Stomach smooth muscle (tissue), 2 donors: Measurements from ENCODE around the gene NEDD4L.

Source experiments
- H3K27ac ChIP-seq: one replicate; pipeline ENCODE4 v1.7.0; 2013; ENCODE audit warnings: mild to moderate bottlenecking, low read length, inconsistent platforms
- H3K27me3 ChIP-seq, 2 donors: one replicate each; pipeline ENCODE4 v1.7.0; 2013; ENCODE audit warnings: low read length in 2 of 2; ENCODE audit not compliant: insufficient read depth in 2 of 2, control insufficient read depth in 1 of 2
- H3K36me3 ChIP-seq, 2 donors: one replicate each; pipeline ENCODE4 v1.7.0; 2013; ENCODE audit warnings: low read length in 2 of 2; ENCODE audit not compliant: control insufficient read depth in 2 of 2, insufficient read depth in 2 of 2
- H3K4me1 ChIP-seq: one replicate; pipeline ENCODE4 v1.7.0; 2013; ENCODE audit warnings: low read length; ENCODE audit not compliant: control insufficient read depth, insufficient read depth
- H3K4me3 ChIP-seq, 2 donors: one replicate each; pipeline ENCODE4 v1.7.0; 2013; ENCODE audit warnings: low read length in 2 of 2
- H3K9ac ChIP-seq, 2 donors: one replicate each; pipeline ENCODE4 v1.7.0; 2013; ENCODE audit warnings: low read length in 2 of 2, mild to moderate bottlenecking in 1 of 2
- H3K9me3 ChIP-seq, 2 donors: one replicate each; pipeline ENCODE4 v1.7.0; 2013; ENCODE audit warnings: low read length in 2 of 2; ENCODE audit not compliant: control insufficient read depth in 2 of 2
- donor health status: healthy.
- donor health status: Pancreatic carcinoma.

Gene NEDD4L

DNA sequence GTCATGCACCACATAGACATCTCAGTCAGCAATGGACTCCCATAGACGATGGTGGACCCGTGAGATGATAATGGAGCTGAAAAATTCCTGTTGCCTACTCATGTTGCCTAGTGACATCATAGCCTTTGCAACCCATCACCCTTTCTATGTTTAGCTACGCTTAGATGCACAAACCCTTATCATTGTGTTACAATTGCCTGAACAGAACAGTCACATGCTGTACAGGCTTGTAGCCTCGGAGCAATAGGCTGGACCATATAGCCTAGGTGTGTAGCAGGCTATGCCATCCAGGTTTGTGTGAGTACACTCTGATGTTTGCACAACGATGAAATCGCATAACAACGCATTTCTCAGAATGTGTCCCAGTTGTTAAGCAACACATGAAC, 363.2 kb downstream of the NEDD4L start:
- Histone ChIP-seq H3K9me3 (no peaks in the 10 kb centered on the region), H3K4me1 (peaks cover 13% of the 10 kb centered on the region), H3K4me3 (no peak overlapping the region), H3K27ac (no peak overlapping the region), H3K9ac (no peak overlapping the region), H3K36me3 (no peaks in the 10 kb centered on the region), H3K27me3 (no peaks in the 10 kb centered on the region)

DNA sequence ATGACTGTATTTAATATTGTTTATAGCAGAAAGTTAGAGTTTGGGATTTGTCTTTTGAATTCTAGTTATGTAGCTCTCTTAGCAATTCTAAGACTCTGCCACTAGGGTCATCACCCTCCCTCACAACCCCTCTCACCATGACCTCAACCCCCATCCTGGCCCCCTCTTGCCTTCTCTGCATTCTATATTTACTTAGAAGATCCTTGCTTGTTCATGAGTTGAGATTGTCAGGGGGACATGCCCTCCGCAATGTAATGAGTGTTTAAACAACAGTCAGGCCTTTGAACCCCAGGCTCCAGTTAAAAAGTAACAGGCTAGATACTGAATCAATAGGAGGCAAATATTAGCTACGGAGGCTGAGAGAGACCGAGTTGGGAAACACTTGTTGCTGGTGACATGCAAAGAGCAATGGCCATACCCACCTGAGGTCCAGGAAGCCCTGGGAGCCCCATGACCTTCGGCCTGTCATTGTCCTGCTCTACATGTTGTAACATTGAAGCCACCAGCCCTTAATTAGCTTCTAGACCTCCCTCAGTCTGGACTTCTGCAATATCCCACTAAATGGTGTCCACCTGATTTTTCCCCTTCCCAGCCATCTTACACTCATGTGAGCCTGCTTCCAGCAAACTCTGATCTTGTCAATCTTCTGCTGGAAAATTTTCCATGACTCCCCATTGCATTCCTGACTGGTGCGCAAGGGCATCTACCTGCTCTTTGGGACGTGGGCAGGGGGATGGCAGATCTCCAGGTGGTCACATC, 363.8 kb downstream of the NEDD4L start:
- H3K4me1 ChIP-seq, result peaks cover 7% of the 10 kb centered on the region
- no peaks in the 10 kb centered on the region for H3K9me3 ChIP-seq
- H3K9ac ChIP-seq, result no peak overlapping the region
- no peak overlapping the region for H3K27ac ChIP-seq
- H3K27me3 ChIP-seq, result no peaks in the 10 kb centered on the region
- H3K4me3 ChIP-seq, result no peak overlapping the region
- no peaks in the 10 kb centered on the region for H3K36me3 ChIP-seq

DNA sequence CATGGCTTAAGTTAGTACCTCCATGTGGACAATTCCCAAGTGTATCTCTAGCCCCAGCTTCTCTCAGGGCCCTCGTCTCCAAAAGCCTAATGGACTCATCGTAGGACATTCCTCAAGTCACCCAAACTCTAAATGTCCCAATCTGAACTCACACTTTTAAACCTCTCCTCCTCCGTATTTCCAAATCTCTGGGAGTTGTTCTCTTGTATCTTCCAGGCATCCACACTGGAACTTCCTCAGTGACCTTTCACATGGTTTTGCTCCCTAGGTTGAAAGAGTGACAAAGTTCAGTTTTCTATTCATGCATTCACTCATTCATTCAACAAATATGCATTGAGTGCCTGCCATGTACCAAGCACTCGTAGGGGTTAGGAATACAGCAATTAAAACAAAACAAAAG, 364.6 kb downstream of the NEDD4L start:
- Histone ChIP-seq H3K9me3 (no peaks in the 10 kb centered on the region), H3K27ac (no peak overlapping the region), H3K27me3 (no peaks in the 10 kb centered on the region), H3K9ac (no peak overlapping the region), H3K4me1 (no peaks in the 10 kb centered on the region), H3K36me3 (no peaks in the 10 kb centered on the region), H3K4me3 (no peak overlapping the region)

DNA sequence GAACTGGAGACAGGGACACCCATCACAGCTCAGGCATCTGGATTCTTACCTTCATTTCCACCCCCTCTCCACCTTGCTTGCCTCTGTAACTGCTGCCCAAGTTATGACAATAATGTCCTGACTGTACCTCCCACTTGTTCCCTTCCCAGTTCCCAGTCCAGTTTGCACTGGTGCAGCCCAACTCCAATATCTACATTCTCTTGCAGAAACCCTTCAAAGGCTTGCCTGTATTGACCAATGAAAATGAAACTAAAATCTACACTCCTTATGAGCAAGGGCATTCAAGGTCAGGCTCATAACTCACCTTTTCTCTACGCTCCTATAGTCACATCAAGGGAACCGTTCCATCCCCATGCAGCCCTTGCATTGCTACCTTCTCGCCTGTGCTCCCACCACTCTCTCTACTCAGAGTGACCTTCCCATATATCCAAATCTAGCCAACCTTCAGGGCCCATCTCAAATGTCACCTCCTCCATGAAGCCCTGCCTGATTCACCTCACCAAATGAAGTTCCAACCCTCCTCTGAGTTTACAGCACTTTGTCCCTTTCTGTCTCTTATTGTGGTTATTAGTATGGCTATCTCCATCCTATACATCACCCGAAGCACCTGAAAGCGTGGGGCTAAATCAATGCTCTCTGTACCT, 365.9 kb downstream of the NEDD4L start:
- no peak overlapping the region for H3K9ac ChIP-seq
- no peak overlapping the region for H3K27ac ChIP-seq
- H3K36me3 ChIP-seq, result no peaks in the 10 kb centered on the region
- no peak overlapping the region for H3K4me3 ChIP-seq
- no peaks in the 10 kb centered on the region for H3K27me3 ChIP-seq
- H3K4me1 ChIP-seq, result no peaks in the 10 kb centered on the region
- H3K9me3 ChIP-seq, result no peaks in the 10 kb centered on the region

DNA sequence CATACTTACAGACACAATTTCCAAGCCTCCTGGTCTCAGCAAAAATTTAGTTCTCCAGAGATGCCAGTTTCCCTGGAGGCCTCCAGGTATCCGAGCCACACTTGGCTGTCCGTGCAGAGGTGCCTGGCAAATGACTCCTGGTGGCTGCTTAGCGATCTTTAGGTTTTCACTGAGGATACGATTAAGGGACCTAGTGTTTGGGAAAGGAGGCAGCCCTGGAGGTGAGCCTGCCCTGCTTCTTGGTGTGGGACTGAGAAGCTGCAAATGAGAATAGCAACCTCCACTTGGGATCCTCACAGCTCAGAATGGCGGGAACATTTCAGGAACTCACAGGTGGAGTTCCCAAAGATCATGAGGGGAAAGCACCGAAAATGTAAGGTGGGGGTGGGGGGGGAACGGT, 367.3 kb downstream of the NEDD4L start:
- Histone ChIP-seq H3K9me3 (no peaks in the 10 kb centered on the region), H3K27me3 (no peaks in the 10 kb centered on the region), H3K4me3 (no peak overlapping the region), H3K36me3 (no peaks in the 10 kb centered on the region), H3K4me1 (no peaks in the 10 kb centered on the region), H3K27ac (no peak overlapping the region), H3K9ac (no peak overlapping the region)

DNA sequence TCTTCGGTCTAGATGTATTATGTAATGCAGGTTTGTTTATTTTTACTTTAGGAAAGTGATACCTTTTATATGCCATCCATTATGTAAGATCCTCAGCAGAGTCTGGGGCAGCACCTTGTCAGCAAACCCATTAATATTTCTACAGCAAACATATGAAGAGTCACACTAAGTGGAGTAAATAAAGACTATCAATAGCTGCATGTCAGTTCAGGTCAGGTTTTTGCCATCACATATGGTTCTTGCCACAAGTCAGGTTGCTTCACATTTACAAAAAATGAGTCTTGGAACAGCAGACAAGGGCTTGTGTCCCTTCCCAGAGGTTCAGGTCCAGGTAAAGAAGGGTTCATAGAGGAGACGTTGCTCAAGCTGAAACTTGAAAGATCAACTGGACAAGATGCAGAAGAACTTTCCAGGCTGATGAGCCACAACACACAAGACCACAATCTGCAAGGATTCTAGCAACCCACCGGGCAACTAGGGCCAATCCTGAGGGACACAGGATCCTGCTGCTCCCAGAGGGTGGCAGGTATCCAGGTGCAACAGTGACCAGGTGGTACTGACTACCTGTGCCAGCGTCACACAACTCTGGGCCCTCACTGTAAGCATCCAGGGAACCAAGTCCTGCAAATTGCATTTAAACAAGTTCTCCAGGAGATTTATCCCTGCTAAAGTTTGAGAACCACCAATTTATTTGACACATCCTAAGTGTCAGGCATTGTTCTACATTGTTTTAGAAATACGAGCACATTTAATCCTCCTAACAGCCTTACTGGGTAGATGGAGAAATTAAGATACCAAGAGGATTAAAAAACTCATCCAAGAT, 369.0 kb downstream of the NEDD4L start:
- Histone ChIP-seq H3K27ac (no peak overlapping the region), H3K9ac (no peak overlapping the region), H3K36me3 (no peaks in the 10 kb centered on the region), H3K27me3 (no peaks in the 10 kb centered on the region), H3K4me1 (peaks cover 4% of the 10 kb centered on the region), H3K9me3 (no peaks in the 10 kb centered on the region), H3K4me3 (no peak overlapping the region)

DNA sequence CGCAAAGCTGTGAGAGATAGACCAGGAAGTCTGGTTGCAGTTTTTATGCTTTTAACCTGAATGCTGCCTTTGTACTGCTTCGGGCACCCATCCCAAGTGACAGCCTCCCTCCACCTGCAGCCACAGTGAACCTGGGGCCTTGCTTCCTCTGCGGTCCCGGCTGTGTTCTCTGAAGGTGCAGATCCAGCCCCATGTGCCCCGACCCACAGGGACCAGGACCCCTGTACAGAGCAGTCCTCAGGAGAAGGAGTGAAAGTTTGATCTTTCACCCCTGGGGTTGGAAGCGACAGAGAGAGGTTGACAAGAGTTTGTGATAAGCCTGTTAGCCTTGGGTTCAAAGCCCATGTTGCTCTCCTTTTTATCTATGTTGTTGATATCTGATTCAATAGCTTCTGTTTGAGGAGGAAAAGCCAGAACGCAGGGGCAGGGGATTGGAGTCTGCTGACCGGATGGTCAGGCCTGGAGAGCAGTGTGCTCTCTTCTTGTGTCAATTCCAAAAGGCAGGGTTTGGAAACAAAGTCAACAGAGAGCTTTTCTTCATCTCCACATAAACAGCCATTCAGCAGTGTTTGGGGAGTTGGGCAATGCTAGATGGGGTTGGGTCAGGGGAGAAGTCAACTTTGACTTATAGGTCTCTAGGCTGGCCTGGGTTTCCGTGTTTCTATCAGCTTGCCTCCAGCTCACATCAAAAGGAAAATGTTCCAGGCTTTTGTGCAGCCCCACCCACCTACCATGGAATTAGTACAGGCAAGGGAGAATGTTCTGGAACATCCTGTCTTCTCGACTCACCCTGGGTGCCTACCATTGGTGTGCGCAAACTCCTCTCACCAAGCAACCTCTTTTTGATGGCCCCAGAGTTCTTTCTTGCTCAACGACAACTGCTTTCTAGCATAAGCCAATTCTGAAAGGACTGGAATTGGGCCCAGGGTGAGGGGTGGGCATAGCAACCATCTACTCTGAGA, 369.9 kb downstream of the NEDD4L start:
- no peaks in the 10 kb centered on the region for H3K27me3 ChIP-seq
- no peak overlapping the region for H3K27ac ChIP-seq
- peaks cover 4% of the 10 kb centered on the region for H3K4me1 ChIP-seq
- H3K9ac ChIP-seq, result no peak overlapping the region
- no peaks in the 10 kb centered on the region for H3K36me3 ChIP-seq
- no peak overlapping the region for H3K4me3 ChIP-seq
- H3K9me3 ChIP-seq, result no peaks in the 10 kb centered on the region

DNA sequence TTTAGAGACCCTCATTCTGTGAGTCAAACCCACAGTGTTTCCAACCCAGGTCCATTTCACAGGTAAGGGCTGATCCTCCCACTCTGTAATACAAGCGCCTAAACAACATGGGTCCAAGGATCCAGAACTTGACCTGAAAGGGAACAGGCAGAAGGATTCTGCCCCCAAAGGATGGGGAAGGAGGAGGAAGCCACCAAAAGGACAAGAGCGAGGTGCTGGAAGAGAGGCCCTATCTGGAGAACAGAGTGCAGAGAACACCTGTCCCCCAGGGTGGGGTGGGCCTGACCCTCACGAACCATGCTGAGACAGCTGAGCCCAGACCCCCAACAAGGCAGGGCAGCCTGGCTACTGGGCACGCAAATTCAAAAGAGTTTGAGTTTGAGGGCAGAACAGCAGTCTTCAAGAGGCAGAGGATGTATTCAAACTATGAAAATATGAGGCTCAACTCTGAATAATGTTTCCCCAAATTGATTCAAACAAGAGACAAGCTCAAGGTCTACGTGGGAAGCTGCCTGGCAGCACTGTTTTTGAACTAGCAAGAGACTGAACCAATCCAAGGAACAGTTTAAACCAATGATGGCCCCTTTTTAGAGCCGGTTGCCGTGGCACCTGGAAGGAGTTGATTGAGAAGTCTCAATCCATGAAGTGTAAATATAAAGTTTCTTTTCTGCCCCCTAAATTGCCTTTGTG, 372.1 kb downstream of the NEDD4L start:
- Histone ChIP-seq H3K27ac (no peak overlapping the region), H3K4me3 (no peak overlapping the region)

DNA sequence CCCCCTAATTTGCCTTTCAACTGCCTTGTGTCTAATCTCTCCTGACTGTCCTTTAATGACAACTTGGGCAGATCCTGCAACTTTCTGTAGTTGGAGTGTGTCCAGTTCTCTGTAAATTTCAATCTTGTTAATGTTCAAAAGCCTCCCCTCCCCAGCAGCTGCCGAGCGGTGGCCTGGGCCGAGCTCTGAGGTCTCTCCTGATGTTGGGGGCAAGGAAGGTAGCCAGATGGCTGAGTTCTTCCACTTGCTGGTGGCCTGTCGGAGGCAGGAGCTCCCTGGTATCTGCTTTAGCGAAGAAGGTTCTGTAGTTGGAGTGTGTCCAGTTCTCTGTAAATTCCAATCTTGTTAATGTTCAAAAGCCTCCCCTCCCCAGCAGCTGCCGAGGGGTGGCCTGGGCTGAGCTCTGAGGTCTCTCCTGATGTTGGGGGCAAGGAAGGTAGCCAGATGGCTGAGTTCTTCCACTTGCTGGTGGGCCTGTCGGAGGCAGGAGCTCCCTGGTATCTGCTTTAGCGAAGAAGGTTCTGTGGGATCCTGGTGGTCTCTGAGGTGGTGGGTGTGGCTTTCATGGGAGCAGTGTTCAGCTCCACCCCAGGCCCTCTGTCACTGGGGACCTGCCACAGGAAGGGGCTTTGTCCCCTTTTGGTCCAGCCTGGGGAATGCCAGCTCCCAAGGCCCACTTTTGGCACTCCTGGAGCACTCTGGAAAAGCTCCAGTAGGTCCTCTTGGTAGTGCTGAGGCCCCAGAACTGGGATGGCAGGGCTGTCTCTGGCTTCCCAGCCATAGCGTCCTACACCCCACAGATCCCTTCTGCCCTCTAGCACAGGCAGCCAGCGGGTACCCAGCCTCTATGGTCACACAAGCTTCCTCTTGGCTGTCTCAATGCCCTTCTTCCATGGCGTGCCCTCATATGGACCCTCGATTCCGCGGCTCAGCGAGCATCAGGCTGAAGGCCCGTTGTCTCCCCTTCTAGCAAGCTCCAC, 373.0 kb downstream of the NEDD4L start:
- Histone ChIP-seq H3K4me3 (no peak overlapping the region), H3K36me3 (no peaks in the 10 kb centered on the region), H3K9me3 (no peaks in the 10 kb centered on the region), H3K27me3 (no peaks in the 10 kb centered on the region), H3K4me1 (peaks cover 4% of the 10 kb centered on the region), H3K27ac (no peak overlapping the region), H3K9ac (no peak overlapping the region)

More for the DNA sequence above, 372.1 kb downstream of the NEDD4L start:
- H3K36me3 ChIP-seq, result no peaks in the 10 kb centered on the region
- H3K27me3 ChIP-seq, result no peaks in the 10 kb centered on the region
- H3K9me3 ChIP-seq, result no peaks in the 10 kb centered on the region
- peaks cover 4% of the 10 kb centered on the region for H3K4me1 ChIP-seq
- H3K9ac ChIP-seq, result no peak overlapping the region
